GM19452 (cell line): ENCODE data around the gene GSAP.

Experiments
- ATAC-seq: cut with Tn5 transposase; IDR thresholded peaks from one replicate; pipeline ENCODE4 v1.9.1; 2021; ENCODE audit not compliant: unreplicated experiment

Gene GSAP

GRCh38 chr7:77441046-77441445, 24.9 kb upstream of the GSAP start:
- no peak for ATAC-seq

- ATAC-seq = no peak
Observed at GRCh38 chr7:77439572-77439971, 23.4 kb upstream of the GSAP start.

- no peak for ATAC-seq
Observed at GRCh38 chr7:77438131-77438530, 22.0 kb upstream of the GSAP start.

GRCh38 chr7:77434570-77435275, 18.6 kb upstream of the GSAP start:
- no peak for ATAC-seq

GRCh38 chr7:77433901-77434300, 17.8 kb upstream of the GSAP start:
- no peak for ATAC-seq

- ATAC-seq = no peak
Observed at GRCh38 chr7:77430927-77431326, 14.8 kb upstream of the GSAP start.

- no peak for ATAC-seq
Observed at GRCh38 chr7:77428777-77429231, 12.7 kb upstream of the GSAP start.

GRCh38 chr7:77427996-77428603, 12.0 kb upstream of the GSAP start:
- ATAC-seq = no peak

GRCh38 chr7:77426521-77427051, 10.4 kb upstream of the GSAP start:
- no peak for ATAC-seq

GRCh38 chr7:77426052-77426404, 9.9 kb upstream of the GSAP start:
- peak; percentile 62 for ATAC-seq

GRCh38 chr7:77425101-77426051, 9.2 kb upstream of the GSAP start:
- peak; percentile 30 for ATAC-seq

- ATAC-seq = no peak
Observed at GRCh38 chr7:77422500-77422899, 6.4 kb upstream of the GSAP start.

- ATAC-seq = no peak
Observed at GRCh38 chr7:77420986-77421672, 5.0 kb upstream of the GSAP start.

GRCh38 chr7:77420438-77420837, 4.3 kb upstream of the GSAP start:
- ATAC-seq = no peak

- ATAC-seq = no peak
Observed at GRCh38 chr7:77419102-77419501, 3.0 kb upstream of the GSAP start.

GRCh38 chr7:77417801-77418200, 1.7 kb upstream of the GSAP start:
- ATAC-seq = no peak

GRCh38 chr7:77416621-77417371, 647 bp upstream of the GSAP start:
- no peak for ATAC-seq

- peak; percentile 31 for ATAC-seq
Observed at GRCh38 chr7:77415476-77415822, 700 bp downstream of the GSAP start.

GRCh38 chr7:77413861-77414424, 2.2 kb downstream of the GSAP start:
- no peak for ATAC-seq

GRCh38 chr7:77413128-77413527, 3.0 kb downstream of the GSAP start:
- no peak for ATAC-seq
